ENCODE results near the gene ITGB8. TPM values are rescaled to one million over a fixed set of nuclear protein-coding genes. Genes with fewer than 3 reads are reported as not detected.

Gene ITGB8
- total RNA-seq, 1 donor from 2014 or later: 0.69 TPM

GRCh38 chr7:20313626-20314025, 17.1 kb upstream of the ITGB8 start:
- H3K4me1 Mint-ChIP-seq (ENCODE audit: unreplicated experiment): peaks cover 5% of the 10 kb centered on the region
- TF ChIP-seq CTCF (IDR thresholded peaks at IDR 0.05; ENCODE audit: unreplicated experiment): no peak
- no peak for DNase-seq (ENCODE audit: low spot score)
- no peak overlapping the region for H3K27ac Mint-ChIP-seq (ENCODE audit: unreplicated experiment)
- no peaks in the 10 kb centered on the region for H3K27me3 Mint-ChIP-seq (ENCODE audit: unreplicated experiment)
- H3K9me3 Mint-ChIP-seq (ENCODE audit: unreplicated experiment): no peaks in the 10 kb centered on the region
- H3K36me3 Mint-ChIP-seq (ENCODE audit: low read depth, unreplicated experiment): no peaks in the 10 kb centered on the region
- no peak overlapping the region for H3K4me3 Mint-ChIP-seq (ENCODE audit: unreplicated experiment)

GRCh38 chr7:20314198-20314597, 16.5 kb upstream of the ITGB8 start:
- DNase-seq (ENCODE audit: low spot score): no peak

GRCh38 chr7:20316706-20317105, 14.0 kb upstream of the ITGB8 start:
- no peak for TF ChIP-seq CTCF (IDR thresholded peaks at IDR 0.05; ENCODE audit: unreplicated experiment)
- H3K27me3 Mint-ChIP-seq (ENCODE audit: unreplicated experiment): no peaks in the 10 kb centered on the region
- DNase-seq (ENCODE audit: low spot score): no peak
- no peaks in the 10 kb centered on the region for H3K36me3 Mint-ChIP-seq (ENCODE audit: low read depth, unreplicated experiment)
- no peaks in the 10 kb centered on the region for H3K9me3 Mint-ChIP-seq (ENCODE audit: unreplicated experiment)
- no peak overlapping the region for H3K4me3 Mint-ChIP-seq (ENCODE audit: unreplicated experiment)
- no peak overlapping the region for H3K27ac Mint-ChIP-seq (ENCODE audit: unreplicated experiment)
- H3K4me1 Mint-ChIP-seq (ENCODE audit: unreplicated experiment): peaks cover 5% of the 10 kb centered on the region

More at GRCh38 chr7:20314198-20314597, 16.5 kb upstream of the ITGB8 start:
- Mint-ChIP-seq H3K36me3 (ENCODE audit: low read depth, unreplicated experiment) (no peaks in the 10 kb centered on the region), H3K27me3 (ENCODE audit: unreplicated experiment) (no peaks in the 10 kb centered on the region), H3K27ac (ENCODE audit: unreplicated experiment) (no peak overlapping the region), H3K4me1 (ENCODE audit: unreplicated experiment) (peaks cover 5% of the 10 kb centered on the region), H3K9me3 (ENCODE audit: unreplicated experiment) (no peaks in the 10 kb centered on the region), H3K4me3 (ENCODE audit: unreplicated experiment) (no peak overlapping the region)
- no peak for TF ChIP-seq CTCF (IDR thresholded peaks at IDR 0.05; ENCODE audit: unreplicated experiment)

GRCh38 chr7:20317413-20317812, 13.3 kb upstream of the ITGB8 start:
- no peak for TF ChIP-seq CTCF (IDR thresholded peaks at IDR 0.05; ENCODE audit: unreplicated experiment)
- Mint-ChIP-seq H3K36me3 (ENCODE audit: low read depth, unreplicated experiment) (no peaks in the 10 kb centered on the region), H3K27me3 (ENCODE audit: unreplicated experiment) (no peaks in the 10 kb centered on the region), H3K9me3 (ENCODE audit: unreplicated experiment) (no peaks in the 10 kb centered on the region), H3K4me3 (ENCODE audit: unreplicated experiment) (no peak overlapping the region), H3K4me1 (ENCODE audit: unreplicated experiment) (peaks cover 5% of the 10 kb centered on the region), H3K27ac (ENCODE audit: unreplicated experiment) (no peak overlapping the region)
- no peak for DNase-seq (ENCODE audit: low spot score)

GRCh38 chr7:20318933-20319332, 11.8 kb upstream of the ITGB8 start:
- no peak for DNase-seq (ENCODE audit: low spot score)
- Mint-ChIP-seq H3K36me3 (ENCODE audit: low read depth, unreplicated experiment) (no peaks in the 10 kb centered on the region), H3K27ac (ENCODE audit: unreplicated experiment) (no peak overlapping the region), H3K9me3 (ENCODE audit: unreplicated experiment) (no peaks in the 10 kb centered on the region), H3K4me1 (ENCODE audit: unreplicated experiment) (no peaks in the 10 kb centered on the region), H3K4me3 (ENCODE audit: unreplicated experiment) (no peak overlapping the region), H3K27me3 (ENCODE audit: unreplicated experiment) (no peaks in the 10 kb centered on the region)
- no peak for TF ChIP-seq CTCF (IDR thresholded peaks at IDR 0.05; ENCODE audit: unreplicated experiment)
